ENCODE measurements around the gene CSNK1D.
A peak's percentile ranks its signal among the peaks of the same experiment; 100 is the strongest.
"Not testable (repeated sequence)": the region's sequence is repeated elsewhere in the genome, so short reads cannot be mapped to it uniquely, and the experiment has no call there.

CSNK1D gene

GRCh38 chr17:82214012-82214628 is 59.4 kb downstream of the CSNK1D start:
- TF ChIP-seq, protein P1, sequence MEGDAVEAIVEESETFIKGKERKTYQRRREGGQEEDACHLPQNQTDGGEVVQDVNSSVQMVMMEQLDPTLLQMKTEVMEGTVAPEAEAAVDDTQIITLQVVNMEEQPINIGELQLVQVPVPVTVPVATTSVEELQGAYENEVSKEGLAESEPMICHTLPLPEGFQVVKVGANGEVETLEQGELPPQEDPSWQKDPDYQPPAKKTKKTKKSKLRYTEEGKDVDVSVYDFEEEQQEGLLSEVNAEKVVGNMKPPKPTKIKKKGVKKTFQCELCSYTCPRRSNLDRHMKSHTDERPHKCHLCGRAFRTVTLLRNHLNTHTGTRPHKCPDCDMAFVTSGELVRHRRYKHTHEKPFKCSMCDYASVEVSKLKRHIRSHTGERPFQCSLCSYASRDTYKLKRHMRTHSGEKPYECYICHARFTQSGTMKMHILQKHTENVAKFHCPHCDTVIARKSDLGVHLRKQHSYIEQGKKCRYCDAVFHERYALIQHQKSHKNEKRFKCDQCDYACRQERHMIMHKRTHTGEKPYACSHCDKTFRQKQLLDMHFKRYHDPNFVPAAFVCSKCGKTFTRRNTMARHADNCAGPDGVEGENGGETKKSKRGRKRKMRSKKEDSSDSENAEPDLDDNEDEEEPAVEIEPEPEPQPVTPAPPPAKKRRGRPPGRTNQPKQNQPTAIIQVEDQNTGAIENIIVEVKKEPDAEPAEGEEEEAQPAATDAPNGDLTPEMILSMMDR (IDR thresholded peaks at IDR 0.05), result no peak
- Histone ChIP-seq H3K9ac (no peak overlapping the region), H3K27me3 (ENCODE audit: control insufficient read depth, insufficient read depth, low read length) (no peaks in the 10 kb centered on the region), H3K27ac (no peak overlapping the region), H2AFZ (no peak overlapping the region), H3K79me2 (peaks cover 3% of the 10 kb centered on the region), H3K4me2 (ENCODE audit: low read length) (no peak overlapping the region), H3K36me3 (ENCODE audit: control insufficient read depth, insufficient read depth, low read length) (no peaks in the 10 kb centered on the region), H3K4me1 (peaks cover 27% of the 10 kb centered on the region), H3K9me3 (ENCODE audit: control insufficient read depth, low read length) (no peaks in the 10 kb centered on the region), H3K4me3 (ENCODE audit: low read depth, low read length) (no peak overlapping the region)

GRCh38 chr17:82213251-82214011 is 60.1 kb downstream of the CSNK1D start:
- H3K36me3 ChIP-seq (ENCODE audit: control insufficient read depth, insufficient read depth, low read length), result no peaks in the 10 kb centered on the region
- peak overlapping the region; percentile 89 for H3K4me2 ChIP-seq (ENCODE audit: low read length)
- peaks cover 3% of the 10 kb centered on the region for H3K79me2 ChIP-seq
- TF ChIP-seq, protein P1 (IDR thresholded peaks at IDR 0.05), result no peak
- peak overlapping the region; percentile 85 for H3K9ac ChIP-seq
- no peaks in the 10 kb centered on the region for H3K9me3 ChIP-seq (ENCODE audit: control insufficient read depth, low read length)
- H3K27me3 ChIP-seq (ENCODE audit: control insufficient read depth, insufficient read depth, low read length), result no peaks in the 10 kb centered on the region
- H3K4me1 ChIP-seq, result peaks cover 27% of the 10 kb centered on the region
- peak overlapping the region; percentile 76 for H3K27ac ChIP-seq
- peak overlapping the region; percentile 100 for H2AFZ ChIP-seq
- peak overlapping the region; percentile 65 for H3K4me3 ChIP-seq (ENCODE audit: low read depth, low read length)

DNA sequence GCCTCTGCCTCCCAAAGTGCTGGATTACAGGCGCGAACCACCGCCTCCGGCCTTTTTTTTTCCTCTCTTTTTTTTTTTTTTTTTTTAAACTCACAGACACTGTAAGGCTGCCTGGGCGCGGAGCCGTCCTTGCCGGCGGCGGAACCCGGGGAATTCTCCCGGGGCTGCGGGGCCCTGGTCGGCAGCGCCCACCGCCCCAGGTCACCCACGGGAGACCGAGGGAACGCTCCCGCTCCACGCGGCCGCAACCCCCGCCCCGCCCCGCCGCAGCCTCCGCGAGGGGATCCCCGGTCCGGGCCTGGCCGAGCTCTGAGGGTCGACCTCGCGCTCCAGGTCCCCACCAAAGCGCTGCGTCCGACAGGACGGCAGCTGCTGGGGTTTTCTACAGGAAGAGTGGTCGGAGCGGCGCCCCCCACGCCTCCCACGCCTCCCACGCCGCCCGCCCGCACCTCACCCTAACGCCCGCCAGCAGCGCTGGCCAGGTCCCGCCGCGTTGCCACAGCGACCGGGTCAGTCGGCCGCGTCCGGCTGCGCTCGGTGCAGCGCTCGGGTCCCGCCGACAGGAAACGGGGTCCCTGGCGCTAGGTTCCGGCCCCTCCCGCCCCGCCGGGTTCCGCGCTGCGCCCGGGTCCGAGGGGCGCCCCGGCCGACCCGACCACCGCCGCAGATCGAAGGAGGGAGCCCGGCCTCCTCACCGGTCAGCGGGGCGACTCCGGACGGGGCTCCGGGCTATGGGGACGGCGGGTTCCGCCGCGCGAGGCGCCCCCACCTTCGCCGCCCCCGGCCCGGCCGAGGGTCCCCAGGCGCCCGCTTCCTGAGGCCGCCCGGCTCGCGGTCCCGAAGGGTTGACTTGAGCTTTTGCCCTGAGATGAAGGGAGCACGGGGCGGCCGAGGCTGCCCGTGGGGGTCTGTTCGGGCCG is 60.9 kb downstream of the CSNK1D start, which contains the start of gene CCDC57:
CCDC57 (minus strand) TSS at position 512 of the 920 bp plus-strand sequence. CDS start 10,898 bp downstream, outside the sequence.
- Histone ChIP-seq H3K4me1 (peaks cover 27% of the 10 kb centered on the region), H3K9ac (peak within 1 kb of the TSS; percentile 85), H3K4me3 (ENCODE audit: low read depth, low read length) (peak within 1 kb of the TSS; percentile 65), H2AFZ (peak within 1 kb of the TSS; percentile 100), H3K27me3 (ENCODE audit: control insufficient read depth, insufficient read depth, low read length) (no peaks in the 10 kb centered on the region), H3K4me2 (ENCODE audit: low read length) (peak within 1 kb of the TSS; percentile 89), H3K27ac (peak within 1 kb of the TSS; percentile 76), H3K79me2 (peaks cover 3% of the 10 kb centered on the region), H3K36me3 (ENCODE audit: control insufficient read depth, insufficient read depth, low read length) (no peaks in the 10 kb centered on the region), H3K9me3 (ENCODE audit: control insufficient read depth, low read length) (no peaks in the 10 kb centered on the region)
- TF ChIP-seq, protein P1 (IDR thresholded peaks at IDR 0.05), result peak; percentile 8

DNA sequence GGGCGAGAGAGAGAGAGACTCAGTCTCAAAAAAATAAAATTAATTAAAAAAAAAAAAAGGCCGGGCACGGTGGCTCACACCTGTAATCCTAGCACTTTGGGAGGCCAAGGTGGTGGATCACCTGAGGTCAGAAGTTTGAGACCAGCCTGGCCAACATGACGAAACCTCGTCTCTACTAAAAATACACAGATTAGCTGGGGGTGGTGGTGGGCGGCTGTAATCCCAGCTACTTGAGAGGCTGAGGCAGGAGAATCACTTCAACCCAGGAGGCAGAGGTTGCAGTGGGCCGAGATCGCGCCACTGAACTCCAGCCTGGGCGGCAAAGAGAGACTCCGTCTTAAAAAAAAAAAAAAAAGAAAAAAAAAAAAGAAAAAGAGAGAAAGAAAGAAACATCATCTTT is 62.8 kb downstream of the CSNK1D start:
- H3K9me3 ChIP-seq (ENCODE audit: control insufficient read depth, low read length); H3K4me2 ChIP-seq (ENCODE audit: low read length); H2AFZ ChIP-seq; H3K36me3 ChIP-seq (ENCODE audit: control insufficient read depth, insufficient read depth, low read length); H3K9ac ChIP-seq; H3K27ac ChIP-seq; H3K27me3 ChIP-seq (ENCODE audit: control insufficient read depth, insufficient read depth, low read length); H3K79me2 ChIP-seq; H3K4me3 ChIP-seq (ENCODE audit: low read depth, low read length): not testable (repeated sequence)
- H3K4me1 ChIP-seq, result peaks cover 18% of the 10 kb centered on the region
